ENCODE measurements around the gene MORC1.
"Not testable (repeated sequence)": the region's sequence is repeated elsewhere in the genome, so short reads cannot be mapped to it uniquely, and the experiment has no call there.

MORC1 gene

DNA sequence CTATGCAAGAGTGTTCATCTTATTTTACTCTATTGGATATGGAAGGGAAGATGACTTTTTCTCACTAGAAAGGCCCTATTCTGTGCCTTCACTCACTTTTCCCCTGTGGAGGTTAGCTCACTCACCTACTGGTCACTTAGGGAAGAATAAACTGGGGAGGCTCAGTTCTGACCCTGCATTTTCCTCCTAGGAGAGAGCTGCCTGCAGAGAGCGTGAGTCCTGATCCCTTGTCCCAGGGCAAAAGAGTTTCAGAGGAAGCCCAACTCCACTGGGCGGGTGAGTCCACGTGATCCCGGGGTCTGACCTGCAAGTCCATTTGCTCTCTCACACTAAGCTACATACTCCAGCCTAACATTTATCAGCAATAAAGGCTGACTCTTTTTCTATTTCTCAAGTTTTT is 8.4 kb downstream of the MORC1 start:
- no peak for DNase-seq

DNA sequence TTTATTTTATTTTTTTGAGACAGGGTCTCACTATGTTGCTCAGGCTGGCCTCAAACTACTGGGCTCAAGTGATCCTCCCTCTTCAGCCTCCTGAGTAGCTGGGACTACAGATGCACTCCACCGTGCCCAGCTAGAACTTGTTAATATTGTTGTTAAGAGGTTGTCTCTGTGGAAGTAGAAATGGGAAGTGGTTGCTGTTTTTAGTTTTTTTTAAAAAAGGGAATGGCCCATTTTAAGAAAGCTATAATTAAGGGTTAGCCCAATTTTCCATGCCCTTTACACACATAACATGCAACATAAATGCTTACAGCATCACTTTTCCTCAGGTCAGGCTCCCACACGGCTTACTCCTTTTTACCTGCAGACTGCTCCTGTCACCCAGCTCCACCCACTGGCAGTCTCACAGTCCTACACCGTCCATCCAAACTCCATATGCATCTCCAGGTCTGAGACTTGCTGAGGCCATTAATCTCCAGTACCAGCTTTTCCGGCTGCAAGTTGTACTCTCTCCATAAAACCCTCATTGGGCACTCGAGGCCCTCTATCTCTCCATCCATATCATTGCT is 19.8 kb downstream of the MORC1 start:
- no peak for DNase-seq

DNA sequence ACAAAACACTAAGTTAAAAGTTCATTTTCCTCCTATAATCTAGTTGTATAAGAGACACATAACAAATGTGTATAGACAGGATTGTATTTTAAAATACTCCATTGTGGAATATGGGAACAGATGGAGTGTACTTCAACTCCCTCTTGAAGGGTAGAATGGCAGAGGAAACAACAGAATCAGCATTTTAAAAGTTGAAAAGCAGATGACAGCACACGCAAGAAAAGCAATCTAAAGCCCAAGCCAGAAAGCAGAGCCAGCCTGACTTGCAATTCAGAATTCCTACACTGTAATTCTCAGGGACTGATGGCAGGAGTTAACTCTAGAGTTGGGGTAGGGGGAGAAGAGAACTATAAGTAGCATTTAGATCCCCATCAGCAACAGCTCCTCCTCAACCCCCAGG is 22.8 kb downstream of the MORC1 start:
- DNase-seq, result no peak

DNA sequence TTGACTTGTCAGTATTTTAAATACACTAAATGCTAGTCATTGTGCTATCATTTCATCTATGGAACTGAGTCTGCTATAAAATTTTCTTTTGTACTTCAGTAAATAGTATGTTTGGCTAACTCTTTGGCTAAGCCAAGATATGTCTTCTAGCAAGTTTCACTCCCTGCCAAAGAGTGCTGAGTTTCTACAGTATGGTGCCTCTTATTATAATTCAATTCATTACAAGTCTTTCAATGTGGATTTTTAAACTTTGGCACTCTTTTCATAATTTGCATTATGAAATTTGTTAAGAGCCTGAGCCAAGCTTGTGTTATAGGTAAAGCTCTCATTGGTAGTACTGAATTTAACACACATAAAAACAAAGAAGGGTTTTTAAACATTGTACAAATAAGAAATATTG is 24.4 kb downstream of the MORC1 start:
- DNase-seq, result no peak

DNA sequence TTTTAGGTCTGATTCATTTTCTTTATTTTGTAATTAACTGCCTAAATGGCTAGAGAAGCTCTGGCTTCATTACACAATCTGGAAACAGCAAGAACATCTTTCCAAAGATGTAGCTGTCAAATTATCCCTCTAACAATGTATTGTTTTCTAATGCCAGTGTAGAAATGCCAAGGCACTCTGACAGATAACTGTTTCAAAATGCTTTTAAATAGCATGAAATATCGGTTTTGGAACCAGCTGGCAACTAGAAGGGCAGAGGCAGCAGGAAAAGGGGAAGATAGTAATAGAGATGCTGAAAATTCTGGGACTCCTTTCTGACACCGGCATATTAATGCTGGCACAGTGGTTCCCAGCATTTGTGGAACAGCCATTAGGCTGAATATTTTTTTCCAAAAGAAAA is 26.1 kb downstream of the MORC1 start:
- DNase-seq, result no peak

DNA sequence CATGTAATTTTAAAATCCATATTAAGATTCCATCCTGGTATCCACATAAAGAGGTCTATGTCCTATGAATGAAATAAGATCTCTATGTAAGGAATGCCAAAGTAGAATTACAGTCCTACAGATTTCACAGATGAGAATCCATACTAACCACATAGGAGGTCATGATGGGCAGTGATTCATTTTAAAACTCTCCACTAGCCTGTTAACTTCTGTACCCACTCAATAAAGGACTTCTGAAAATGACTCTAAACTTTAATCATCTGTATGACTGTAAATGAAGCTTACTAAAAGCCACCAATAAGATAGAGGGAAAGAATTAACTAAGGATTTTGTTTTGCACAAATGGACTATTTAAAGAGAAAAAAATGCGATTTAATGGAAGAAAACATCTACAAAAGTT is 28.7 kb downstream of the MORC1 start:
- DNase-seq, result no peak

DNA sequence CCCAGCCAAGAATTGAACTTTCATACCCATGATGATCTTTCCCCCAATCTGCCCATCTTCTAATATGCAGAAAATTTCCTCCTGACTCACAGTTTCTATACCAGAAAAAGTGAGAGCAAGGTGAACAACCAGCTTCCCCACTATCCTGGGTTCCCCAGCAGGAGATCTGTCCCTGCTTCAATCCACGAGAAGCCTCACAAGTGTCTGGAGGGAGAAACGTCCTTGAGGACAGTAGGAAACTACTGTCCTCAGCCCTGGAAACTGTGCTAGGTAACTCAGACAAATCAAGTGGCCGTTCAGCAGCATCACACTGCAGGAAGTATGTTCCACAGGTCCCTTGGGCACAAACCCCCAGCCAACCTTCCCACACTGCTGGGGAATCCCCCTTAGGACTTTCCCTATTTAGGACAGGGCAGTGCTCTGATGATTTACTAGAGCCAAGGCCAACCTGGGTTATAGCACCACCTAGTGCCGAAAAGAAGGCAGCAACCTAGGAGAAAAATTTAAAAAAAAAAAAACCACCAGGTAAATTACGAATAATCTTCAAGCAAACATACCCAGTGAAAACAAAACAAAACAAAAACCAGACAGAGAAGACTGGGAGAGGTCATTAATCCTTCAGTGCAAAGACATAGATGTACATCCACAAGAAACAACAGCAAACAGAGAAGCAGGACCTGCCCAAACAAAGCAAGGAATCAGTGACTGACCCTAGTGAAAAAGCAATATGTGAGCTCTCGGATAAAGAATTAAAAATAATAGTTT is 36.0 kb downstream of the MORC1 start:
- peak in 1 of 2 donors; percentile 10 for DNase-seq

DNA sequence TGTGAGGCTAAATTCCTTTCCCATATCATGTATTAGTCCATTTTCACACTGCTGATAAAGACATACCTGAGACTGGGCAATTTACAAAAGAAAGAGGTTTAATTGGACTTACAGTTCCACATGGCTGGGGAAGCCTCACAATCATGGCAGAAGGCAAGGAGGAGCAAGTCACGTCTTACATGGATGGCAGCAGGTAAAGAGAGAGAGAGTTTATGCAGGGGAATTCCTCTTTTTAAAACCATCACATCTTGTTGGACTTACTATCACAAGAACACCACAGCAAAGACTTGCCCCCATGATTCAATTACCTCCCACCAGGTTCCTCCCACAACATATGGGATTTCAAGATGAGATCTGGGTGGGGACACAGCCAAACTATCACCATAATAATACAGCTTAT is 37.8 kb downstream of the MORC1 start:
- not testable (repeated sequence) for DNase-seq

DNA sequence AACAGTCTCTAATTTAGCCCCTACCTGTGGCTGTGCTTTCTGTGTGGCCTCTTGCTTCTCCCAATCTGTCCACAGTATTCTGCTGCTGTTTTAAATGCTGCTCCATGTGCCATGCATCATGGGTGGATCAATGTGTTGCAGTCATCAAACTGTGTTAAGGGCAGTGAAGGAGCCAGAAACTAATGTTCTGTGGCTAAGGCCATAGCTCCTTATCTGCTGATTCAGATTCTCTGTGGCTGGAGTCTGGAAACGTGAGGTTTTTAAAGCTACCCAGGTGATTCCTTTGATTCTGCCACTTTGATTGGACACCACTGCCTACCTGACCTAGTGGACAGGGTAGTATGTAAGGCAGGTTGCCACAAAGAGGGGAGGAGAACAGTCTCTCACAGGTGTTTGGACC is 44.8 kb downstream of the MORC1 start:
- no peak for DNase-seq

DNA sequence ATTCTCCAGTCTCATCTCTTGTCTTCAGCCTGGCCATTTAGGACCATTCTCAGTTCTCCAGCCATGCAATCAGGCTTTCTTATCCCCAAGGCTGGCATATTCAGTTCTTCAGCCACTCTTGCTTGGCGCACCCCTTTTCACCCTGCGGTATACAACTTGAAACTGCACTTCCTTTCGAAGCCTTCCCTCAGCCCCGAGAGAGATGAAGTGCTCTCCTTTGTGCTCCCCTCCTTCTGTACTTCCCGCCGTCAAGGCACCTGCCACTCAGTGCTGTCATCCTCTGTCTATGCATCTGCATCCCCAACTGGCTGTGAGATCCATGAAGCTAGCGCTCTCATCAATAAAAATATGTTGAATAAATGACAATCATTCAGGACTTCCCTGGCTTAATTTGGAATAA is 45.7 kb downstream of the MORC1 start:
- DNase-seq, result no peak

DNA sequence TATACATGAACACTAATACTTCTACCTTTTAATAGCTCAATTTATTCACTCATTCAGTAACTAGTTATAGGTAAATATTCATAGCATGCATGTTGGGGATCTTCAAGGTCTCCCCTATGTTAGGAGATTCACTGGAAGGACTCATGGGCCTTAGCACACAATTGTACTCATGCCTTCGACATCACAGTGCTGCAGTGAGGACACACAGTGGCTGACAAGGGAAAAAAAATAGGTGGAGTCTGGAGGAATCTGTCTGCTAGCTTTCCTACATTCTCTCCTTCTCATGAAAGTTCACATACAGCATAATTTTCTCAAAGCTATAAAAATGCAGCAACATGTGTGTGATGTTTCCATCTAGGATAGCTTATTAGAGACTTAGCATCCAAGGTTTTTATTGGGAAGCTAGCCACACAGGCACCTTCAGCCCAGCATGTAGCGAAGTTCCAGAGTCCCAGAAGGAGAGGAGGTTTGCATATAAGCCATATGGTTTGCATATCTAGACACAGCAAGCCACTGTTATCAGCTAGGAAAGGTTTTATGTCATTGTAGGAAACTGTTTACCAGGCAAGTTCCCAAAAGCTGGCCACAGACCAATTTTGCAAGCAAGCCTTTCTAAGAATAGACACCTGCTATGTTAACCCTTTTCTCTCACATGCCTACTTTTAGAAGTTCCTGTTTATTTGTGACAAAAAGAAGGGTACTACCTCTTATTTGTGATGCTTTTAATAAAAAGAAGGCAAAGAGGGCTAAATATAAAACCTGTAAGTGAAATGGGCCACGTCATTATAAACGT is 46.4 kb downstream of the MORC1 start:
- no peak for DNase-seq

DNA sequence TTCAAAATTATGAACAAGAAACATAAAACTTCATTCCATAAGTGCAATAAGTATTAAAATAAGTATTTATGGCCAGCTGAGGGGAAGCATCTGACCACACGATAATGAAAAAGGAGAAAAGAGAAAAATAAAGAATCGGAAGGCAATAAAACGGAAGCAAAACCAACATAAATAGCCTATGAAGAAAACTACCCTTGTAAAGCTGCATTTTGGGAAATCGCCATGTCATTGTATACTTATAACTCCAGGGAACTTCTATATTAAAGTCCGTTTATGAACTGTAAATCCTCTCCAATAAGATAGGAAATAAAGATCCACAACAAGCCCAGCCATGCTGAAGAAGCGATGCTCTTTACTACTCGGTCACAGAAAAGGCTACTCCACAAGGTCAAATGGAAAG is 47.7 kb downstream of the MORC1 start:
- DNase-seq, result no peak

DNA sequence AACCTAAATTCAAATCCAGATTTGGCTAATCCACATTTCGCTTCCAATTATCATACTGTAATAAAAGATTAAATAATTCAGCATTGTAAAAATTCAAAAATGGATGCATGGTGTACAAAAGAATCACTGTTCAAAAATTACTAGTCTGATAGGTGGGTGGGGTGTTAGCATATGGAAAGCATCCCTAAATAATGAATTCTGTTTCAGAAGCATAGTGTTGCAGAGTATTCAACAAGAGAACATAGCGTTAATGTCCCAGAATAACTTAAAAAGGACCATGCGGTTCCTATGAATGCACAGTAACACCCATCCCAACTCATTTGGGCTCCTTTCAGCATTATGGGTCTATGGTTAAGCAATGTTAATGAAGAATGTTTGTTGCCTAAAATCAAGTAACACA is 51.1 kb downstream of the MORC1 start:
- no peak for DNase-seq

DNA sequence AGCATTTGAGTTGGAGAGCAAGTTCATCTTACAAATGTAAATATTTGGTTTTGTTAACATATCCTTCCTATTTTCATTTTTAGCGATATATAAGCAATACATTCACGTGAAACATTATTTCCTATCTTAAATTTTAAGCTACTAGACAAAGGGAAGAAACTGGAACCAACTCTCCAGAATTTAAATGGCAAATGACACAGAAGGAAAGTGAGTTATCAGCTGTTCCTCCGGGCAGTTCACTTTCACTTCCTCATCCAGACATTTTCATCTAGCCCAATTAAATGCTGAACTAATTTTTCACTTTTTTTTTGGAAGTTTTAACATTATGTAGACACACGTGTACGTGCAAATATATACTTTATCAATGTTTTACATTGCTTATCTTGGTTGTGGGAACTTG is 58.7 kb downstream of the MORC1 start:
- no peak for DNase-seq

DNA sequence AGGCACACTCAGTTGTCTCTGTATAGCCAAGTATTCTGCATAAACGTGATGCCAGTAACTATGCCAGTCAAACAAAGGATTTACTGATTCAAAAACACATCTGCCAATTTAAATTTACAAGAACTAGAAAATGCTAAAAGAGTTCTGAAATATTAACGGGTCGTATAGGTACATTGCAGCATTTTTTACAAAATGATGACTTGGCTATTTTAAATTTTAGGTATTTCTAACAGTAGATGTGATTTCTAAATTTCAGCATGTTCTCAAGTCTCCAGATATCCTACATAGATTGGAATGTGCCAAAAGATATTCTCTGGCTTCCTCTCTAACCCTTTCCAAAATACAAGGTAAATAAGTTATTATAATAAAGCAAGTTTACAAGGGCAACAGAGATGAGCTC is 60.3 kb downstream of the MORC1 start:
- no peak for DNase-seq

DNA sequence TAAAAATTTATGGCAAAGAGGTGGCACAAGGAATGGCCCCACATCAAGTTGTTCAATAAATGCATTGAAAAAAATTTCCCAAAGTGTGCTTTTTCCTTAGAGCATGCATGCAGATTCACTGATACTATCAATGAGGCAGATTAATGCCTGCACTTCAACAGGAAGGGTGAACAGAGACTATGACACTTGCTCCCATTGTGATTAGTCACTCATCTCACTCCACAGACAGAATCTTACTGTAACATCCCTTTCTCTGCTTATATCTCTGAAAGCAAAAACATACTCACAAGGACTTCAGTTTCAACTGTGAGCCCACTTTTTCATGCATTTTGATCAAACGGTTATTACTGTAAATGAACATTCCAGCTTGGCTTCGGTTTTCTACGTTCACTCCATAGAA is 60.9 kb downstream of the MORC1 start:
- DNase-seq, result no peak

DNA sequence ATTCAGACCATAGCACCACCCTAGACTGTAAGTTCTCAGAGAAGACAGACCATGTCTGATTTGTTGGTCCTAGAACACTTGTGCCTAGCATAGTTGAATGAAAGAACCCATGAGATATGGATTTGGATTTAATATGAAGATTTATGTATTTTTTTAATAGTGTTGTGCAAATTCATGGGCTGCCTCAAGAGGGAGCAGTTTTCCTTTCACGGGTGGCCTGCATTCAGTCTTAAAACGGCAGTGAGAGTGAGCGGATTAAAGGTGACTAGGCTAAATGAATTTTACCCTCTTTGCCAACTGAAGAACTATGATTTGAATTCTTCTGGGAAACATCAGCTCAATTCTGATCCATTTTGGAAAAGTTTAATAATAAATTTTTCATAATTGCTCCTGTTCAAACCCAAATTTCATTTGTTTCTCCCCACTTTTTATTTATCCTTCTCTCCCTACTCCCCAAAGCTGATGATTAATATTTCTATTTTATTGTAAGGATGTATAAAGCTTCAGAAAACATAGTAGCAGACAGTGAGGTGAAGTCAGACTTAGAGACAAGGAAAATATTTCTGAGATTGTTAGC is 67.3 kb downstream of the MORC1 start:
- DNase-seq, result peak in 1 of 2 donors; percentile 32

DNA sequence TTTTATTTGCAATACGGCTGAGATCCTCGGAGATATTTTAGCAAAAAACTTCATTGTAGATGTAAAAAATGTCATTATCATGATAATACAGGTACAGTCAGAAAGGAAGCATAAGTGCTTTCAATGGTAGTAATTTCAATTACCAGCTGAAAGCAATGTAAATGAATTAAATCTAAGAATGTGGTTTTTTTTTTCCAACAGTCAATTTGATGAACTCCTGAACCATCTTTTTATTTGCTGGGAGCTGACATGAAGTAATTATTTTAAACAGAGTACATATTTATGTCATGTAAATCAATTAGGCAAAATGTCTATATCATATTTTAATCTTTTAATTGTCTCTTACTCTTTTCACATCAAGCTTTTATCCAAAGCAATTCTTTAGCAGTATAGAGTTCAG is 70.6 kb downstream of the MORC1 start:
- no peak for DNase-seq

DNA sequence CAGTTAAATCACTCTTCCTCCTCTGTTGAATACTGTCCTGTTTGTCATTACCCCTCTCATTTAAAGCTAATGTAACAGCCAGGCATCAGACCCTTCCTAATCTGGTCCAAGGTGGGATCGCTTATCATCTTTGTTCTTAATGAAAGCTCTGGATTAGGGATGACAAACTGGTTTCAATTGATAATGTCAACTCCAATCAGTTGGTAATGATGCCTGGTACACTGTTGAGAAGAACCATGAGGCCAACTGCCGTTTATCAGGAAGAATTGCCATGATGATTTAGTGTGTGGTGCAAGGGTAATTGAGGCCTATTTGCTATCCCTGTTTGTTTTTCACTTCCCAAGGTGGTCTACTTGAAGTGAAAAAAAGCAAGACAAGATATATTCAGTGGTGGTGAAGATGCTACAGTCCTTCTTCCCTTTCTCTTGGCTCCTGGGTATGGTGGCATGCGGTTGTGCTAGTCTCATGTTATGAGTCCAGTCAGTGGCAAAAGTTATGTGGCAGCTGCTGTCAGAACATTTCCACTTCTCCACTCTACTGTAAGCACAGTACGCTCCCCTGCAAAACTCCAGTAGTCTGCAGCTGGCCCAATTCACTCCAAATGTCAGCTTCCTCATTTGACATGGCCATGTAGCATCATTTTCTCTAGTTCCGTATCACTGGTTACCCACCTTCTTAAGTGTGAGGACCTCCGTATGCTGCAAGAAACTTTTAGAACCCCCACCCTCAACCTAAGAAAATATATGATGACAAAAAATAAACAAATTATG is 72.5 kb downstream of the MORC1 start:
- no peak for DNase-seq

DNA sequence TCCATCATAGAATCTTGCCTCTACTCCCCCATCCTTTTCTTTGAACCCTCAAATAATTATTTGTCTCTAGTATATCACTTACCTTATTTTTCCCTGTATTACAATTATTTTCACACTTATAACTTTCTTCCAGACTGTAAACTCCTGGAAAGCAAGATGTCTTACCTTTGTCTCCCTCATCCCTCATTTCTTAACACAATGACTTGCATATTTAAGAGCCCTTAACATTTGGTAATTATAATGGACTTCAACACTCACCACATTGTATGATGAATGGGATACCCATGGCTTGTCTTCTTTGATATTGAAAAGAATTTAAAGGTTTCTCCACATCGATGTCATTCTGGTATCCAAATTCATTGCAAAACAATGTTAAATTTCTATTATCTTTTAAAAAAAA is 82.9 kb downstream of the MORC1 start:
- DNase-seq, result no peak

DNA sequence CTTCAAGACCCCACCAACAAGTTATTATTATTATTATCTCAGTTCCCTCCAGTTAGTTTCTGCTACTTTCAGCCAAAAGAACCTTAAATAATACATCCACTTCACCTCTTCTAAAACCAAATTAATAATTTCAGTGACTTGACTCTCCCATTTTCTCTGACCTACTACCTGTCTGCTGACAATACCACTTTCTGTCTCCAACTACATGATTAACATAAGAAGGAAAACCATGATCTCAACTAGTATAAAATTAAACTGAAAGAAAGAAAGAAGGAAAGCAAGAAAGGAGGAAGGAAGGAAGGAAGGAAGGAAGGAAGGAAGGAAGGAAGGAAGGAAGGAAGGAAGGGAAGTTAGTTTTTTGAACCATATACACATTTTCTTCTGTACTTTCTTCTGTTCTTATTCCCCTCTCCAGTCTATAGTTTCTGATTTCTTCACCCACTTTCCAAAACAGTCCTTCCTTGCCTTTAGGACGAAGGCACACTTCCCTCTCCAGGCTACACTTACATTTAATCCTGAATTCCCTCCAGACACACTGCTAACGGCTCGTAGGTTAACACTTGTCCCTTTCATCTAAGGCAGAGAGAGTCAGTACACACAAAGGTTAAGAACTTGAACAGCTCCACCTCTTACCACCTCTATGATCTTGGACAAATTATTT is 84.8 kb downstream of the MORC1 start:
- DNase-seq, result no peak

DNA sequence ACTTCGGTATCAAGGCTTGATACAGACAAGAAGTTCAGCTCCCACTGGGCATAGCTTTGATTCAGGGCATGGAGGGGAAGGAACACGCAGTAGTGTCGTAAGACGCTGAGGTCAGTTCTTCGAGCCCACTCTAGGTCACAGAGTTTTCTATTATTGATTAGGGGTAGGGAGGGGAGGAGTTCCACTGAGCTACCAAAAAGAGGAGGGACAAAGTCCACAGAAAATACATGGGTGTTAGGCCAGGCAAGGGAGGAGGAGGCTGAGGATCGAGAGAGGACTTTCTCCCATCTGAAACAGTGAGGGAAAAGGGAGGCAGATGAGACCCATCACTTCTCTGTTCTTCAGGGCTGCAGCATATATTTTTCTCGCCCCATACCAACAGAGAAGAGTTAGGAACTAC is 89.2 kb downstream of the MORC1 start:
- no peak for DNase-seq

DNA sequence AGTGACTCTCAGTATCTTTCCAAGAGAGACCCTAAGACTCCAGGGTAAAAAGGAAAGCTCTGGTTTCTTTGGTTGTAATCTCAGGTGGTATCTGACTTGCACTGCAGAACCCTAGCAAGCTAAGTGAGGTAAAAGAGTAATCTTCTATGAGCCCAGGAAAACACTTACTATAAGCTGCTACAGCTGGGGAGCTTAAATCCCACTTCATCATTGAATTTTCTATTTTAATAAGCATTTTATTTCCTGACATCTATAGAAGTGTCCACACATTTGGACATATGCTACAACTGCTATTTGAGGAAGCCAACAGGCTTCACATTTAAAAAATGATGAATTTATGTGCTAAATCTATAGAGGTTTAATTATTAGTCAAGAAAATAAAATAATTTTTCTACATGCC is 91.1 kb downstream of the MORC1 start:
- DNase-seq, result no peak
